GM18511 (cell line): ENCODE results near the gene CYP1A1.

ENCODE experiments used
- ATAC-seq: cut with Tn5 transposase; IDR thresholded peaks from one replicate; pipeline ENCODE4 v1.9.1; 2021; ENCODE audit warnings: mild to moderate bottlenecking, moderate library complexity; ENCODE audit not compliant: unreplicated experiment

The CYP1A1 gene

DNA sequence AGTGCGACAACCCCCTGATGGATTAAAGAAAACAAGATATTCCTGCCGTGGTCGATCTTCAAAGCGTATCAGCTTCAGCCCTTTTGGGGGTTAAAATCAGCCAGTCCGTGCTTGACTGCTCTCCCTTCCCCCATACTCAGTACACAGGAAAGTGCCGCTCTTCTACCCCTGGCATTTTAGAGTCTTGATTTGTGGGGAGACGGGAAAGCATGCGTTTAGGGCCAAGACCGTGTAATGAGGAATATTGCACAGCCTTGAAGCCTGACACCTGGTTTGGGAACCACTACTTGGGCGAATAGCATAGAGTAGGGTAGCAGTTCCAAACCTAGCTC is 29.0 kb downstream of the CYP1A1 start:
- ATAC-seq: no peak

DNA sequence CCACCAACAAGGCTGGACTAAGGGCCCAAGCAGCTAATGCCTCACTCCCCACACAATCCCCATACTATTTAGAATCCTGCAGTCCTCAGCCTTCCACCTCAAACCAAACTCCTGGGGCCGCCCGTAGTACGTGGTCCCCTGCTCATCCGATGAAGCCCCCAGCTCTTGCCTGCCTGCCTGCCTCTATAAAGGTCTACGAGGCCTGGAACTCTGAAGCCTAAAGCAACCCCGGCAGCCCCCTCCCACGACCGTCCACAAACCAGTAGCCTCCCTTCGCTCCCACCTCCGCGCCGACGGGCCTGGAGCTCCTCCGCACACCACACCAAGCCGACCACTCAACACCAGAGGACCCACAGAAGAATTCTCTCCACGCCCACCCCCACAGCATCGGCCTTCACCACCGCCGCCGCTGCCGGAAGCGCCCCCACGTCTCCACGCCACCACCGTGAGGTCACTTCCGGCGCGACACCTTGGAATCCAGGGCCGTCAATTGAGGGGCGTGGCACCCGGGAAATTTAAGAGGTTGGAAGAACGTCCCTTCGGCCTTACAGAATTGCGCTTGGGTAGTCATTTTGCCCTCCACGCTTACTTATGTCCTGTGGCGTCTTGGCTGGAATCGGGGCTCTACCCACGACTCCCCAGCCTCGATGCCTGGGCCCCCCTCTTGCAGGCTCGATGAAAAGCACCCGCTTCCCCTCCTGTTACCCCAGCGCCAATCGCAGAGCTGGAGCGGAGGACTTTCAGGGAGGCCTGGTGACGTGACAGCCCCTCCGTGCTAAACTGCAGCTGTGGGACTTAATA is 29.5 kb downstream of the CYP1A1 start, which contains the start of gene EDC3:
Gene EDC3 (minus strand): TSS at position 428 of the 801 bp plus-strand sequence. CDS start 20,900 bp downstream, outside the sequence.
- ATAC-seq: peak; percentile 83

GRCh38 chr15:74692327-74692726 is 33.0 kb downstream of the CYP1A1 start:
- ATAC-seq: no peak

DNA sequence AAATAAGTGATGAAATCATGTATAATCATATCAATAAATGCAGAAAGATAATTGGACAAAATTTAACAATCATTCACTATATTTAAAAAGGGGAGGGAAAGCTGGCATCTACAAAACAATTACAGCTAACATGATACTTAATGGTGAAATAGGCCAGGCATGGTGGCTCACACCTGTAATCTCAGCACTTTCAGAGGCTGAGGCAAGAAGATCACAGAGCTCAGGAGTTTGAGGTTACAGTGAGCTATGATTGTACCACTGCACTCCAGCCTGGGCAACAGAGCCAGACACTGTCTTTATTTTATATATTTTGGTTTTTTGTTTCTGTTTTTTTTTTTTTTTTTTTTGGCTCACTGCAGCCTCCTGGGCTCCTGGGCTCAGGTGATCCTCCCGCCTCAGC is 41.6 kb downstream of the CYP1A1 start:
- ATAC-seq: no peak

GRCh38 chr15:74682954-74683353 is 42.4 kb downstream of the CYP1A1 start:
- ATAC-seq: no peak

- no peak for ATAC-seq
Measured at GRCh38 chr15:74680456-74680855, 44.9 kb downstream of the CYP1A1 start.

DNA sequence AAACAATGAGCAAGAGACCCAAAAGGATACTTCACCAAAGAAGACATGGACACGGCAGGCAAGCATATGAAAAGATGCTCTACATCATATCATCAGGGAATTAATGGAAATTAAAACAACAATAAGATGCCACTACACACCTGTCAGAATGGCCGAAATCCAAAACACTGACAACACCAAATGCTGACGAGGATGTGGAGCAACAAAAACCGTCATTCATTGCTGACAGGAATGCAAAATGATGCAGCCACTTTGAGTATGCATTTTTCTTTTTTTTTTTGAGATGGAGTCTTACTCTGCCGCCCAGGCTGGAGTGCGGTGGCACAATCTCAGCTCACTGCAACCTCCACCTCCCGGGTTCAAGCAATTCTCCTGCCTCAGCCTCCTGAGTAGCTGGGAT is 48.5 kb downstream of the CYP1A1 start:
- ATAC-seq: no peak

DNA sequence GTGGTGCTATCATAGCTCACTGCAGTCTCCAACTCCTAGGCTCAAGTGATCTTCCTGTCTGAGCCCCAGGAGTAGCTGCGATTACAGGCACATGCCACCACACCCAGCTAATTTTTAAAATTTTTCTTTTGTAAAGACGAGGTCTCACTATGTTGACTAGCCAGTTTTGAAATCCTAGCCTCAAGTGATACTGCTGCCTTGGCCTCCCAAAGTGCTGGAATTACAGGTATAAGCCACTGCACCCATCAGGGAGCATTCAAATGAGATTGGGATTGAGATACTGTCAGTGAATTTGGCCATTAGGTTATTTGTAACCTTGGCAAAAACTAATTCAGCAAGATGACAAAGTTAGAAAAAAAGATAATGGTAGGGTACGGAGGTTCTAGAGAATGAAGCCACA is 51.2 kb downstream of the CYP1A1 start:
- no peak for ATAC-seq

GRCh38 chr15:74669627-74670026 is 55.7 kb downstream of the CYP1A1 start:
- no peak for ATAC-seq
